Gastroesophageal sphincter (tissue), 4 donors: ENCODE measurements around the gene ZNF692. TPM values are rescaled to one million over a fixed set of nuclear protein-coding genes. Genes with fewer than 3 reads are reported as not detected.
"Not testable (repeated sequence)": the region's sequence is repeated elsewhere in the genome, so short reads cannot be mapped to it uniquely, and the experiment has no call there.

Source experiments
- ATAC-seq: fragments of 150-250 bp; one replicate; pipeline ENCODE4 v1.9.1; 2016; ENCODE audit warnings: mild to moderate bottlenecking, moderate library complexity
- H3K27ac ChIP-seq, 4 donors: fragments of 200-600 bp; sonication (generic) in 3 of 4; 1 replicate in 3 of 4; 2 replicates in 1 of 4; pipeline ENCODE4 v1.5.1; 2016 to 2019
- H3K27me3 ChIP-seq: fragments of 200-600 bp; sonication (generic); one replicate; pipeline ENCODE4 v1.5.1; 2019
- H3K36me3 ChIP-seq, 2 donors: fragments of 200-600 bp; sonication (generic); one replicate each; pipeline ENCODE4 v1.5.1; 2019; ENCODE audit warnings: control low read depth in 1 of 2
- H3K4me1 ChIP-seq, 3 donors: fragments of 200-600 bp; sonication (generic); 1 replicate in 2 of 3; 2 replicates in 1 of 3; pipeline ENCODE4 v1.5.1; 2016 to 2019; ENCODE audit warnings: control low read depth in 2 of 3
- H3K4me3 ChIP-seq, 2 donors: fragments of 200-600 bp; sonication (generic); one replicate each; pipeline ENCODE4 v1.5.1; 2019; ENCODE audit warnings: mild to moderate bottlenecking in 1 of 2, moderate library complexity in 1 of 2
- H3K9me3 ChIP-seq, 3 donors: fragments of 200-600 bp; sonication (generic); one replicate each; pipeline ENCODE4 v1.5.1; 2017 to 2019; ENCODE audit warnings: control low read depth in 2 of 3
- CTCF ChIP-seq, 4 experiments: fragments of 200-600 bp in 2 of 4; fragments of 450-650 bp in 2 of 4; sonication (generic) in 1 of 4; IDR thresholded peaks; one replicate each; pipeline ENCODE4 v1.5.1; 2017 to 2019; ENCODE audit warnings: antibody characterized with exemption in 4 of 4, mild to moderate bottlenecking in 2 of 4, moderate library complexity in 2 of 4
- EP300 ChIP-seq: sonication (generic); formaldehyde crosslinking; IDR thresholded peaks from one replicate; pipeline ENCODE4 v1.6.1; 2017; ENCODE audit warnings: antibody characterized with exemption, mild to moderate bottlenecking
- POLR2A ChIP-seq, 2 donors: fragments of 450-650 bp; IDR thresholded peaks; one replicate each; pipeline ENCODE4 v1.6.1; 2017; ENCODE audit warnings: antibody characterized with exemption in 2 of 2, mild to moderate bottlenecking in 2 of 2, moderate library complexity in 1 of 2
- POLR2AphosphoS5 ChIP-seq: sonication (generic); formaldehyde crosslinking; IDR thresholded peaks from one replicate; pipeline ENCODE4 v1.6.1; 2017; ENCODE audit warnings: antibody characterized with exemption
- WGBS, 2 donors: methylation state at CpG; one replicate each; pipeline ENCODE4 v1.1.5; 2018; ENCODE audit warnings: low coverage in 1 of 2; 5-methylcytosine and 5-hydroxymethylcytosine counted together
- total RNA-seq, 4 donors: library from RNA; depleted of rRNA; stranded (reverse); fragments of >200 nt; gene quantifications; one replicate each; pipeline ENCODE4 v1.1.0, GENCODE V29; 2016

The ZNF692 gene
- total RNA-seq, 4 donors from 2014 or later: 22.1 to 69.6 (median 28.4) TPM

GRCh38 chr1:248808876-248809275, 50.0 kb downstream of the ZNF692 start:
- WGBS, 2 donors: 67 to 88% methylated on average over 5 to 6 of the region's 9 CpGs
- Histone ChIP-seq H3K4me3 (no peak overlapping the region), H3K4me1 (peaks cover 0 to 31% (median 7%) of the 10 kb centered on the region in 3 donors), H3K27me3 (no peaks in the 10 kb centered on the region), H3K9me3 (no peaks in the 10 kb centered on the region), H3K36me3 (peaks cover 0 to 33% of the 10 kb centered on the region in 2 donors), H3K27ac (no peak overlapping the region)
- ATAC-seq: no peak
- TF ChIP-seq POLR2A (IDR thresholded peaks at IDR 0.05): no peak
- no peak for TF ChIP-seq EP300
- TF ChIP-seq POLR2AphosphoS5: no peak
- TF ChIP-seq CTCF (IDR thresholded peaks at IDR 0.05): no peak

GRCh38 chr1:248807067-248807737, 51.7 kb downstream of the ZNF692 start:
- WGBS, 2 donors: 22 to 35% methylated on average over 5 to 12 of the region's 15 CpGs
- H3K27me3 ChIP-seq: no peaks in the 10 kb centered on the region
- TF ChIP-seq CTCF (IDR thresholded peaks at IDR 0.05): peak in 3 of 4 experiments; percentile 64 to 81 (median 65)
- TF ChIP-seq POLR2AphosphoS5: no peak
- TF ChIP-seq EP300: no peak
- ATAC-seq: peak; percentile 34
- H3K27ac ChIP-seq: no peak overlapping the region
- no peak overlapping the region for H3K4me3 ChIP-seq
- H3K4me1 ChIP-seq: peaks cover 0 to 31% (median 7%) of the 10 kb centered on the region in 3 donors
- no peaks in the 10 kb centered on the region for H3K9me3 ChIP-seq
- peaks cover 0 to 17% of the 10 kb centered on the region in 2 donors for H3K36me3 ChIP-seq

- Histone ChIP-seq H3K27me3 (no peaks in the 10 kb centered on the region), H3K4me1 (peaks cover 0 to 22% (median 5%) of the 10 kb centered on the region in 3 donors), H3K9me3 (no peaks in the 10 kb centered on the region), H3K4me3 (no peak overlapping the region), H3K27ac (no peak overlapping the region), H3K36me3 (peaks cover 0 to 3% of the 10 kb centered on the region in 2 donors)
- ATAC-seq: peak; percentile 10
- TF ChIP-seq CTCF (IDR thresholded peaks at IDR 0.05): no peak
- no peak for TF ChIP-seq POLR2AphosphoS5
- TF ChIP-seq POLR2A (IDR thresholded peaks at IDR 0.05): no peak
- TF ChIP-seq EP300: no peak
- 83% methylated on average over 1 of the region's 1 CpG; no CpG with 5 or more reads in 1 of the 2 donors for WGBS, 2 donors
These were observed 53.0 kb downstream of the ZNF692 start for GRCh38 chr1:248805876-248806275.

- Histone ChIP-seq H3K4me3 (no peak overlapping the region), H3K27ac (peak overlapping the region in 1 of 4 donors; percentile 2), H3K36me3 (no peaks in the 10 kb centered on the region), H3K9me3 (no peaks in the 10 kb centered on the region), H3K27me3 (no peaks in the 10 kb centered on the region), H3K4me1 (peaks cover 0 to 13% (median 0%) of the 10 kb centered on the region in 3 donors)
- peak; percentile 44 for ATAC-seq
- 59 to 67% methylated on average over 5 to 7 of the region's 10 CpGs for WGBS, 2 donors
- TF ChIP-seq POLR2A (IDR thresholded peaks at IDR 0.05) (no peak), POLR2AphosphoS5 (no peak), EP300 (no peak), CTCF (IDR thresholded peaks at IDR 0.05) (no peak)
These were observed 53.9 kb downstream of the ZNF692 start for GRCh38 chr1:248804771-248805681.

- not testable (repeated sequence) for H3K4me3 ChIP-seq, ATAC-seq, H3K9me3 ChIP-seq, H3K27me3 ChIP-seq, H3K36me3 ChIP-seq, H3K27ac ChIP-seq
- WGBS, 2 donors: 86% methylated on average over 14 to 15 of the region's 15 CpGs
- H3K4me1 ChIP-seq: peaks cover 0 to 12% (median 0%) of the 10 kb centered on the region in 3 donors
These were observed 55.4 kb downstream of the ZNF692 start for GRCh38 chr1:248803501-248803900.
